WERI-Rb-1 (cell line): Measurements from ENCODE around the gene RCL1.

Source experiments
- DNase-seq: peaks from one replicate; pipeline ENCODE4 v3.0.0-alpha.2; 2020
- H3K27ac ChIP-seq: fragments of 250-450 bp; sonication (Bioruptor Pico); 2 replicates; pipeline ENCODE4 v1.5.1; 2020; ENCODE audit warnings: mild to moderate bottlenecking, moderate library complexity
- H3K27me3 ChIP-seq: fragments of 250-450 bp; sonication (Bioruptor Pico); 2 replicates; pipeline ENCODE4 v1.5.1; 2021; ENCODE audit warnings: mild to moderate bottlenecking, low read depth, moderate library complexity; ENCODE audit not compliant: insufficient read depth, severe bottlenecking
- H3K36me3 ChIP-seq: fragments of 250-450 bp; sonication (Bioruptor Pico); 2 replicates; pipeline ENCODE4 v1.5.1; 2020; ENCODE audit warnings: mild to moderate bottlenecking, moderate library complexity
- H3K4me3 ChIP-seq: 2 replicates; pipeline ENCODE4 v1.5.1; 2011; ENCODE audit warnings: low read depth, mild to moderate bottlenecking, control low read depth, low read length
- H3K9me3 ChIP-seq: fragments of 250-450 bp; sonication (Bioruptor Pico); 2 replicates; pipeline ENCODE4 v1.5.1; 2021; ENCODE audit warnings: mild to moderate bottlenecking, moderate library complexity; ENCODE audit not compliant: severe bottlenecking
- CTCF ChIP-seq: IDR thresholded peaks from 2 replicates; pipeline ENCODE4 v1.5.1; 2011; ENCODE audit warnings: low read depth, mild to moderate bottlenecking, control low read depth, inconsistent platforms, low read length

RCL1 gene

DNA sequence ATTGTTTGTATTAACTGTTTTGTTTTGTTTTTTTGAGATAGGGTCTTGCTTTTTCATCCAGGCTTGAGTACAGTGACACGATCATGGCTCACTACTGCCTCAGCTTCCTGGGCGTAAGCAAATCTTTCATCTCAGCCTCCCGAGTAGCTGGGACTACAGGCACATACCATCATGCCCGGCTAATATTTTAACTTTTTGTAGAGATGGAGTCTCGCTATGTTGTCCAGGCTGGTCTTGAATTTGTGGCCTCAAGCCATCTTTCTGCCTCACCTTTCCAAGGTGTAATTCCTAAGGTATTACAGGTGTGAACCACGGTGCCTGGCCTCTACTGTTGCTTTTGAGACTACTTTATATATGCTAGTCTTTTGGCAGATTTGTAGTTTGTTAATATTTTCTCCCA, 8.4 kb downstream of the RCL1 start:
- Histone ChIP-seq H3K4me3 (no peak overlapping the region), H3K36me3 (no peaks in the 10 kb centered on the region), H3K9me3 (no peaks in the 10 kb centered on the region), H3K27ac (no peak overlapping the region), H3K27me3 (no peaks in the 10 kb centered on the region)
- no peak for DNase-seq
- no peak for TF ChIP-seq CTCF

DNA sequence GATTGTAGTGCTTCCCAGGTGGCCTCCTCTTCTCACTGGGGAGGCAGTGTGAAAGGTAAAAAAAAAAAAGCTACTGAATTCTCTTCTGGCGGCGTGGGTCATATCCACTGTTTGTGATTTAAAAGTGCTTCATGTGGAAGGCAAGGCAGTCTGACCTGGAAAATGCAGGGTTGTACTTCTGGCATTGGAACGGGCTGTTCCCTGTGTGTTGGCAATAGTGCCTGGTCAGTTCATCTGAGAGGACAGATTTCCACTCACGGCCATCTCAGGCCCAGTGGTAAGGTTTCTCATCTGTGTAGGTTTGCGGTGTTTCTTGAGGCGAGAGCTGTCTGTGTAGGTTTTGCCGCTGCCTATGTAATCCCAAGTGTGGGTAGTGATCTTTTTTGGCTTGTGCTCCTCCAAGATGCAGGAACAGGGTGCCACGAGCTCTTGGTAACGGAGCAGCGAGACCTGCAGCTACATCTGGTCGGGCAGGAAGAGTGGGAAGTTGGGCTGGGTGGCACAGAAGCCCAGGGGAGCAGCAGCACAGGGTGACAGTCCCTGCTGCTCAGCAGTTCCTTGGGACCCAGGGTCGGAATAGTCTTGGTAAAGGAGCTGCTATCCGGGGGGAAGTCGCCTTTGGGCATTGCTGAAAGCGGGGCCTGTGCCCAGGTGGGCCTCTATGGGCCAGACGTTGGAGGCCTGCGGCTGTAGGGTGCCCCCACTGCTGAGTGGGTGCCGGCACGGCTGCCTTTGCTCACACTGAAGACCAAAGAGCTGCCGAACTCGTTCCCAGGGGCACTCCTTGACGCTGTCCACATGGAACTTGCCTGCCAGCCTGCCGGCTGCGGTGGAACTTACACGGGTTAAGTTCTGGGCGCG, 11.2 kb downstream of the RCL1 start:
- Histone ChIP-seq H3K9me3 (peaks cover 4% of the 10 kb centered on the region), H3K36me3 (no peaks in the 10 kb centered on the region), H3K27ac (no peak overlapping the region), H3K27me3 (no peaks in the 10 kb centered on the region), H3K4me3 (no peak overlapping the region)
- DNase-seq, result no peak
- no peak for TF ChIP-seq CTCF

DNA sequence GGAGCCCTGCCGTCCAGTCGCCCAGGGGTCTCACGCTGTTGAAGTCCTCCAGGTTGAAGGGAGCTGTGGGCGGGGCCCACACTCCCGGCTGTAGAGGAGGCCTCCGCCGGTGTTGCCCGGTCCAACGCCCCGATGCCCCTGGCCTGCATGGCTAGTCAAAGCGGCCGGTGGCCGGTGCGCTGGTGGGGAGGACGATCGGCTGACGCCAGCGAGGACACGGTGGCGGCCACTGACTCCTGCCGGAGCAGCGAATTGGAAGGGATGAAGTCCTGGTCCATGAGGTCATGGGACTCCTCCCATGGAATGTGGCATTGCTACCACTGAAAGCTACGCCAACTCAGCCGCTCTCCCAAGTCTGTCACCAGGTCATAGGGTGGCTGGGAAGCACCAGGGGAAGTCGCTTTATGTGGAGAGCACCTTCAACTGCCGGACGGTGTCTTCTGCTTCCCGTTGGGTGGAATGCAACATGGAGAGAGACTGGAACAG, 11.8 kb downstream of the RCL1 start:
- no peak overlapping the region for H3K27ac ChIP-seq
- peaks cover 4% of the 10 kb centered on the region for H3K9me3 ChIP-seq
- no peak for TF ChIP-seq CTCF
- H3K27me3 ChIP-seq, result no peaks in the 10 kb centered on the region
- DNase-seq, result no peak
- H3K36me3 ChIP-seq, result no peaks in the 10 kb centered on the region
- no peak overlapping the region for H3K4me3 ChIP-seq

DNA sequence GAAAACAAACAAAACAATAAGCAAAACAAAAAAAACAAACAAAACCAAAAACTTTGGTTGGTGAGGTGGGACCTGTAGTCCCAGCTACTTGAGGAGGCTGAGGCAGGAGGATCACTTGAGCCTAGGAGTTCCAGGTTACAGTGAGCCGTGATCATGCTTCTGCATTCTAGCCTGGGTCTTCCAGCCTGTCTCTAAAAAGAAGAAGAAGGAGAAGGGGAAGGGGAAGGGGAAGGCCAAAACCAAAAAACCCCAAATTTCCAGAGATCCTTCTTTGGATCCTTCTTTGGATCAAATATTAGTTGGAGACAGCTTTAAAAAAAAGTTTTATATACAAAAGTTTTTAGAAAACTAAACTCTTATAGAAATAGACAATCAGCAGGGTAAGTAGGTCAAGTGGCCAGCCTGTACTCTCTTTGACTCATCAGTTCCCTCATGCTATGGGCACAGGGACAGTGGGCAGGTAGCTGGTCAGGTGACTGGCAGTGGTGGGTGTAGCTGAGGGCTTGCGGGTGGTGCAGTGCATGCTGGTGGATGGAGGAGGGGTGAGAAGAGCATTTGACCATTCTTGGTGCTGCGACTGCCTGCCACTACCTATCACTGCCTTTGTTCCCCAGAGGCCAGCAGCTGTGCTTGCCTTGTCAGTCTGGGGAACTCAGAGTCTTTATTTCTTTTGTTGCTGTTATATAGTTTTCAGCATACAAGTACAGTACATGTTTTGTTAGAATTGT, 12.6 kb downstream of the RCL1 start:
- no peak for TF ChIP-seq CTCF
- no peak overlapping the region for H3K4me3 ChIP-seq

GRCh38 chr9:4810565-4810964, 17.8 kb downstream of the RCL1 start:
- Histone ChIP-seq H3K9me3 (peaks cover 4% of the 10 kb centered on the region), H3K27ac (no peak overlapping the region), H3K27me3 (no peaks in the 10 kb centered on the region), H3K4me3 (no peak overlapping the region), H3K36me3 (no peaks in the 10 kb centered on the region)
- no peak for DNase-seq
- TF ChIP-seq CTCF, result no peak

More for the DNA sequence above, 12.6 kb downstream of the RCL1 start:
- Histone ChIP-seq H3K9me3 (peaks cover 4% of the 10 kb centered on the region), H3K27me3 (no peaks in the 10 kb centered on the region), H3K36me3 (no peaks in the 10 kb centered on the region), H3K27ac (no peak overlapping the region)
- no peak for DNase-seq
